GM12801 (cell line): ENCODE data around the gene GNPTAB.

Experiments
- TF ChIP-seq, protein P1 (sequence below): IDR thresholded peaks from one replicate; pipeline ENCODE4 v1.5.1; 2011; ENCODE audit warnings: control low read depth; ENCODE audit not compliant: insufficient read length; ENCODE audit errors: extremely low read depth

The GNPTAB gene

DNA sequence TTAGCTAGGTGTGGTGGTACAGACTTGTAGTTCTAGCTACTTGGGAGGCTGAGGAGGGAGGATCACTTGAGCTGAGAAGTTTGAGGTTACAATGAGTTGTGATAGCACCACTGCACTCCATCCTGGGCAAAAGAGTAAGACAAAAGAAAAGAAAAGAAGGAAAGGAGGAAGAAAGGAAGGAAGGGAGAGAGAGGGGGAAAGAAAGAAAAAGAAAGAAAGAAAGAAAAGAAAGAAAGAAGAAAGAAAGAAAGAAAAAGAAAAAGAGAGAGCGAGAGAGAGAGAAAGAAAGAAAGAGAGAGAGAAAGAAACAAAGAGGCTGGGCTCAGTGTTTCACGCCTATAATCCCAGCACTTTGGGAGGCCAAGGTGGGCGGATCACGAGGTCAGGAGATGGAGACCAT lies 10.3 kb upstream of the GNPTAB start:
- TF ChIP-seq, protein P1, sequence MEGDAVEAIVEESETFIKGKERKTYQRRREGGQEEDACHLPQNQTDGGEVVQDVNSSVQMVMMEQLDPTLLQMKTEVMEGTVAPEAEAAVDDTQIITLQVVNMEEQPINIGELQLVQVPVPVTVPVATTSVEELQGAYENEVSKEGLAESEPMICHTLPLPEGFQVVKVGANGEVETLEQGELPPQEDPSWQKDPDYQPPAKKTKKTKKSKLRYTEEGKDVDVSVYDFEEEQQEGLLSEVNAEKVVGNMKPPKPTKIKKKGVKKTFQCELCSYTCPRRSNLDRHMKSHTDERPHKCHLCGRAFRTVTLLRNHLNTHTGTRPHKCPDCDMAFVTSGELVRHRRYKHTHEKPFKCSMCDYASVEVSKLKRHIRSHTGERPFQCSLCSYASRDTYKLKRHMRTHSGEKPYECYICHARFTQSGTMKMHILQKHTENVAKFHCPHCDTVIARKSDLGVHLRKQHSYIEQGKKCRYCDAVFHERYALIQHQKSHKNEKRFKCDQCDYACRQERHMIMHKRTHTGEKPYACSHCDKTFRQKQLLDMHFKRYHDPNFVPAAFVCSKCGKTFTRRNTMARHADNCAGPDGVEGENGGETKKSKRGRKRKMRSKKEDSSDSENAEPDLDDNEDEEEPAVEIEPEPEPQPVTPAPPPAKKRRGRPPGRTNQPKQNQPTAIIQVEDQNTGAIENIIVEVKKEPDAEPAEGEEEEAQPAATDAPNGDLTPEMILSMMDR, result no peak

DNA sequence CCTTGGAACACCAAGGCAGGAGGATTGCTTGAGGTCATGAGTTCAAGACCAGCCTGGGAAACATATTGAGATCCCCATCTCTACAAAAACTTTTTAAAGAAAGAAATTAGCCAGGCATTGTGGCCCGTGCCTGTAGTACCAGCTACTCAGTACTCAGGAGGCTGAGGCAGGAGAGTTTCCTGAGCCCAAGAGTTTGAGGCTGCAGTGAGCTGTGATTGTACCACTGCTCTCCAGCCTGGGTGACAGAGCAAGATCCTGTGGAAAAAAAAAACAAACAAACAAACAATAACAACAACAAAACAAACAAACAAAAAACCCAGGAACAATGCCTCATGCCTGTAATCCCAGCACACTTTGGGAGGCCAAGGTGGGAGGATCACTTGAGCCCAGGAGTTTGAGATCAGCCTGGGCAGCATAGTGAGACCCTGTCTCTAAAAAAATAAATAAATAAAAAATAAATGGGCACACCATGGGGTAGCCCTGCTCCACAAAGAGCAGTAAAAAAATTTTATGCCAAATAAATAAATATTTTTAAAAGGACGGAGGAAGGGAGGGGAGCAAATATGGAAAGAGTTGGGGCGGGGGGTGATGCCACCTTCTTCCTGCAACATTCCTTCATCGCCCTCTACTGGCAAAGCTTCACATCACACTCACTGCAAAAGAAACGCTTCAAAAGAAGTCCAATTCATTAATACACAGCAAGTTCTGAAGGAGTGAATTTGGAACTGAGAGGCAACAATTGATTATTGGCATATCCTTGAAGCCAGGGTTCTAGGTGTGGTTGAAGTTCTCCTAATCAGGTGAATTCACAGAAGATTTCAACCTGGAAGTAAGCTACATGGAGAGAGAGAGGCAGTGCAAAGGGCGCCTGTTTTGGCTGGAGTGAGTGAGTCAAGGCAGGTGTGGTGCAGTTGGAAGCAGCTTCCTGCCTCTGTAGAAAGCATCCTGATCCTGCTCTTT lies 8.8 kb upstream of the GNPTAB start:
- TF ChIP-seq, protein P1, result peak; percentile 66

DNA sequence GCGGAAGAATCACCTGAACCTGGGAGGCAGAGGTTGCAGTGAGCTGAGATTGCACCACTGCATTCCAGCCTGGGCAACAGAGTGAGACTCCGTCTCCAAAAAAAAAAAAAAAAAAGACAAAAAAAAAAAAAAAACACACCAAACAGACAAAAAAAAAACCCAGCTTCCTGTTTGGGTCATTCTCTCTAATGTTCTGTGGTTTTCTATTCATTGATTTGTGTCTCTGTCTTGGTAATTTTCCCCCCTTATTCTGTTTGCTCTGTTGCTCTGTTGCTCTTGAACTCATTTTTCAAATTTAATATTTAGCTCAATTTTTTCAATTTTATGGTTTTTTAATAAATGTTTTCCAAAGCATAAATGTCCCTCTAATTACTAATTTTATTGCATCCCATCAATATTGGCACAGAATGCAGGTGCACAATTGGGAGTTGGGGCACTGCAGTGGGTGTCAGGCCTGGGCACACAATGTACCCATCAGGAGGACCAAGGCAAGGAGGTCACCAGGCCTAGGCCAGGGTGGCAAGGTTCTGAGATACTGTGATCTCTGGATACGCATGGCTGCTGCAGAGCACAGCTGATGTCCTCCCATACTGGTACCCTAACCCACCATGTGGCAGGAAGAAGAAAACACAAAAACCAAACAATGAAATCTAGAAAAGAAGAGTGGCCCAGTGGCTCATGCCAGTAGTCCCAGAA lies 8.0 kb upstream of the GNPTAB start:
- TF ChIP-seq, protein P1, result no peak

DNA sequence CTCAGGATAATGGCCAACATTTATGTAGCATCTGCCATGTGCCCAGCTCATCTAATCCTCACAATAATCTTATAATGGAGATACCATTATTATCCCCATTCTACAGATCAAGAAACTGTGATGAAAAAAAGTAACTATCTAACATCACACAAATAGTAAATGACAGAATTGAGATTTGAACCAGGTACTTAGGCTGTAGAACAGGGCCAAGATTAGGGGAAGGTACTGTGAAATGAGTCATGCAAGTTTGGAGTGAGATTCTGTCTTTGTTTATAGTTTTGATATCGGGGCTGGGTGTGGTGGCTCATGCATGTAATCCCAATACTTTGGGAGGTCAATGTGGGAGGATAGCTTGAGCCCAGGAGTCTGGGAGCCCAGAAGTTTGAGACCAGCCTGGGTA lies 1.3 kb upstream of the GNPTAB start:
- TF ChIP-seq, protein P1, result no peak

DNA sequence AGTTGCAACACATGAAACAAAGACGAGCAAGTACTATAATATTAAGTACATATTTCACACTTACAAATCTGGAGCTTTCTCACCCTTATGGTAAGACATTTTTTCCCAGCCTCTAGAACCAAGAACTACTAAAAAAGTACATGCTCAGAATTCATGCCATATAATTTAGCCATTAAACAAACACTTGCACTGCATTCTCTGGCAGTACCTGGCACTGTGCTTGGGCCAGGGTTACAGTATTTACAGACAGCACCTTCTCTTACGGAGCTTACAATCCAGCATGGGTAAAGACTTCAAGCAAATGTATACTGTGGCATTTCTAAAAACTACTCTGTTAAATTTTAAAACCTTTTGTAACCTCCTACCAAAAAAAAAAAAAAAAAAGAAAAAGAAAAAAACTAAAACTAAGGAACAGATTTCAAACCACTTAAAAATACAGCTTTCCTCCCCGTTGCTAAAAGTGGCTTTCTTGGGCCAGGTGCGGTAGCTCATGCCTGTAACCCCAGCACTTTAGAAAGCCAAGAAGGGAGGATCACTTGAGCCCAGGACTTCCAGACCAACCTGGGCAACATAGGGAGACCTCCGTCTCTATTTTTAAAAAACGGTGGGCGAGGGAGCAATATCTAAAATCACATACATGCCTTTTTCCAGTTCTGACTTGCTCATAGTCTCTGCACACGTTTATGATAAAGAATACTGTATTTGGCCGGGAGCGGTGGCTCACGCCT lies 956 bp downstream of the GNPTAB start:
- TF ChIP-seq, protein P1, result no peak

DNA sequence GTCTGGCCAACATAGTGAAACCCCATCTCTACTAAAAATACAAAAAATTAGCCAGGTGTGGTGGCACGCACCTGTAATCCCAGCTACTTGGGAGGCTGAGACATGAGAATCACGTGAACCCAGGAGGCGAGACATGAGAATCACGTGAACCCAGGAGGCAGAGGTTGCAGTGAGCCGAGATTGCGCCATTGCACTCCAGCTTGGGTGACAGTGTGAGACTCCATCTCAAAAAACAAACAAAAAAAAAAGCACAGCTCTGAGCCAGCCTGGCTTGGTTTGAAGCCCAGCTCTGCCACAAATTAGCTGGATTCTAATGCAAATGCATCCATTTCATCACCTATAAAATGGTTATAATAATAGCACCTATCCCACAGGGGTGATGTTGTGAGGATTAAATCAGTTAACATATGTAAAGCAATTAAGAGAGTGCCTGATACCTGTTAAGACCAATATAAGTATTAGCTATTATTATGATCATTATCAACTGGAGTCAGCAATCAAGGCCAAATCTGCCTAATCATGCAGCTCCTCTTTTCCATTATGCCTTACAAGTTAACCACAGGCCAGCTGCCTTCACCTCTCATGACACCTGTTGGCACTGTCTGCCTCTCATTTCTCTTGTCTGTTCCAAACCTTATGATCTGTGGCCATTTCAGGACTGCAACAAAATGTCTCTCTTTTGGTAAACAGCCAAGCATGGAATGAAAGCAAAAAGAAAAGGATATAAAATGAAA lies 2.1 kb downstream of the GNPTAB start:
- TF ChIP-seq, protein P1, result no peak
